Brain microvascular endothelial cell (primary cell): ENCODE measurements around the gene CA7.

Source experiments
- DNase-seq: peaks from one replicate; pipeline ENCODE4 v3.0.0-alpha.2; 2020
- H3K27ac ChIP-seq: fragments of 250-450 bp; sonication (Bioruptor Pico); 2 replicates; pipeline ENCODE4 v1.5.1; 2020; ENCODE audit warnings: mild to moderate bottlenecking, moderate library complexity
- H3K27me3 ChIP-seq: fragments of 250-450 bp; sonication (Bioruptor Pico); replicated peaks from 2 replicates; pipeline ENCODE4 v1.5.1; 2020; ENCODE audit warnings: mild to moderate bottlenecking
- H3K36me3 ChIP-seq: fragments of 250-450 bp; sonication (Bioruptor Pico); replicated peaks from 2 replicates; pipeline ENCODE4 v1.5.1; 2020; ENCODE audit warnings: mild to moderate bottlenecking
- H3K4me3 ChIP-seq: 2 replicates; pipeline ENCODE4 v1.5.1; 2011; ENCODE audit warnings: low read depth, mild to moderate bottlenecking, control low read depth, low read length, moderate library complexity
- in situ Hi-C: cut with HindIII; loops from 2 replicates; pipeline ENCODE4 v1.10.0; 2017; ENCODE audit warnings: low sequenced_read_pairs, low pct_ligation_motif_present
- TF ChIP-seq, protein P1 (sequence below): IDR thresholded peaks from 2 replicates; pipeline ENCODE4 v1.5.1; 2011; ENCODE audit warnings: low read depth, mild to moderate bottlenecking, moderate library complexity, low read length, control low read depth, inconsistent platforms; ENCODE audit errors: missing control alignments

The CA7 gene

DNA sequence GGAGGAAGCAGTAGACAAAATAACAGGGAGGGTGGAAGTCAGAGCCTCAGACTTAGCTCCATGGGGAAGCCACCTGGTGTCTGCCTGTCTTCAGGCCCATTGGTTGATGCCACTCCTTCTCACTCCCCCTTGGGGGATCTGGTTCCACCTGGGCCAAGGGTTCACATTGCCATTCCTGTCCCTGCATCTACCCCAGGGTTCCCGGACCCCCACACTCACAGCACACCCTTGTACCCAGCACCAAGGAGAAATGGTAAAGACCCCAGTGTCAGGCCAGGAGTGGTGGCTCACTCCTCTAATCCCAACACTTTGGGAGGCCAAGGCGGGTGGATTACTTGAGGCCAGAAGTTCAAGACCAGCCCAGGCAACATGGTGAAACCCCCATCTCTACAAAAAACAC lies 1.0 kb upstream of the CA7 start:
- Histone ChIP-seq H3K27me3 (peaks cover 32% of the 10 kb centered on the region), H3K27ac (no peak overlapping the region), H3K4me3 (no peak overlapping the region), H3K36me3 (no peaks in the 10 kb centered on the region)
- DNase-seq: no peak
- TF ChIP-seq, protein P1, sequence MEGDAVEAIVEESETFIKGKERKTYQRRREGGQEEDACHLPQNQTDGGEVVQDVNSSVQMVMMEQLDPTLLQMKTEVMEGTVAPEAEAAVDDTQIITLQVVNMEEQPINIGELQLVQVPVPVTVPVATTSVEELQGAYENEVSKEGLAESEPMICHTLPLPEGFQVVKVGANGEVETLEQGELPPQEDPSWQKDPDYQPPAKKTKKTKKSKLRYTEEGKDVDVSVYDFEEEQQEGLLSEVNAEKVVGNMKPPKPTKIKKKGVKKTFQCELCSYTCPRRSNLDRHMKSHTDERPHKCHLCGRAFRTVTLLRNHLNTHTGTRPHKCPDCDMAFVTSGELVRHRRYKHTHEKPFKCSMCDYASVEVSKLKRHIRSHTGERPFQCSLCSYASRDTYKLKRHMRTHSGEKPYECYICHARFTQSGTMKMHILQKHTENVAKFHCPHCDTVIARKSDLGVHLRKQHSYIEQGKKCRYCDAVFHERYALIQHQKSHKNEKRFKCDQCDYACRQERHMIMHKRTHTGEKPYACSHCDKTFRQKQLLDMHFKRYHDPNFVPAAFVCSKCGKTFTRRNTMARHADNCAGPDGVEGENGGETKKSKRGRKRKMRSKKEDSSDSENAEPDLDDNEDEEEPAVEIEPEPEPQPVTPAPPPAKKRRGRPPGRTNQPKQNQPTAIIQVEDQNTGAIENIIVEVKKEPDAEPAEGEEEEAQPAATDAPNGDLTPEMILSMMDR: no peak
- in situ Hi-C loops: no loop called here

DNA sequence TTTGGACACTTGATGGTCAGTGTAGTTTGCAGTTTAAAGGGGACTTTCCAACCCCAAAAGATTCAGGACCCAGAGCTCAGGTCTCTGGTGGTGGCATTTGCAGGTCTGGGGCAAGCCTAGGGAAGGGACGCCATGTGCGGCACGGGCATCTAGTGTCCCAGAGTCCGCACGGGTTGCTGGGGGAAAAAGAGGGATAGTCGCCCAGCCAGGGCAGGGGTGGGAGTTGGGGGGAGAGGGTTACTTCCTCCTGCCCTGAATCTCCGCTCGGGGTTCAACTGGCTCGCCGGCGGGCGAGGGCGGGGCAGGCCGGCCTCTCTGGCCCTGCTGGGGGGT lies 239 bp upstream of the CA7 start:
- no peaks in the 10 kb centered on the region for H3K36me3 ChIP-seq
- H3K27me3 ChIP-seq: peaks cover 34% of the 10 kb centered on the region
- H3K4me3 ChIP-seq: no peak overlapping the region
- in situ Hi-C loops: no loop called here
- no peak overlapping the region for H3K27ac ChIP-seq
- no peak for DNase-seq
- TF ChIP-seq, protein P1: no peak

DNA sequence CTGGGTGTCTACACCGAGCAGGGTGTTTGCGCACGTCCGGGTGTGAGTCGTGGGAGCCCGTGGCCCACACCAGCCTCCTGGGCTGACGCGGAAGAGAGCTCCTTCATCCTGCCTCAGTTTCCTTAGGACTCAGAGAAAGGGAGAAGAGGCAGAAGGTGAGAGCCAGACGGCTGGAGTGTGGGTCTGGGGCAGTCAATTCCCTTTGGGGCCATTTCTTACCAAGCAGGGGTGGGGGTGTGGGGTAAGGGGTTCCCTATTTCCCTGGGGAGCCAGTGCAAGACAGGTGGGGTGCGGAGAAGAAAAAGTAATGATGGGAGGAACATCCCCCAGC lies 831 bp downstream of the CA7 start:
- H3K27me3 ChIP-seq: peaks cover 34% of the 10 kb centered on the region
- H3K36me3 ChIP-seq: no peaks in the 10 kb centered on the region
- H3K4me3 ChIP-seq: peak overlapping the region; percentile 9
- TF ChIP-seq, protein P1: no peak
- in situ Hi-C loops: no loop called here
- DNase-seq: no peak
- H3K27ac ChIP-seq: no peak overlapping the region

DNA sequence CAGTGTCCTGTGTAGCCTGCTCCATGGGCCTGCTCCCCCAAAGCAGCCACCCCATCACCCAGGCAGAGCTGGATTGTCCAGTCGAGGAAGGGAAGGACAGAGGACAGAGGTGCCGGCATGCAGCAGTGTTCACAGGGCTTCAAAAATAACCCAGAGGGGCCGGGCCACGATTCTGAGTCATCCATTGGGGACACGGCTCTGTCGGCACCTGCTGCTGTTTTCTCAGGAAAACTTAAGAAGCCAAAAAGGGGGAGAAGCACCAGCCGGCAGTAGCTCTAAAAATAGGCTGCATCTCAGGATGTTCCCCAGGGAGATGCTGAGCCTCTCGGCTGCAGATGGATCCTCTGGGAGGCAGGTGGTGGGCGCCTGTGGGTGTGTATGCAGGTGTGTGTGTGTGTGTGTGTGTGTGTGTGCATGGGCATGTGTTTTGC lies 1.6 kb downstream of the CA7 start:
- TF ChIP-seq, protein P1: no peak
- no peak overlapping the region for H3K4me3 ChIP-seq
- no peak overlapping the region for H3K27ac ChIP-seq
- peaks cover 34% of the 10 kb centered on the region for H3K27me3 ChIP-seq
- in situ Hi-C loops: no loop called here
- DNase-seq: no peak
- H3K36me3 ChIP-seq: no peaks in the 10 kb centered on the region

DNA sequence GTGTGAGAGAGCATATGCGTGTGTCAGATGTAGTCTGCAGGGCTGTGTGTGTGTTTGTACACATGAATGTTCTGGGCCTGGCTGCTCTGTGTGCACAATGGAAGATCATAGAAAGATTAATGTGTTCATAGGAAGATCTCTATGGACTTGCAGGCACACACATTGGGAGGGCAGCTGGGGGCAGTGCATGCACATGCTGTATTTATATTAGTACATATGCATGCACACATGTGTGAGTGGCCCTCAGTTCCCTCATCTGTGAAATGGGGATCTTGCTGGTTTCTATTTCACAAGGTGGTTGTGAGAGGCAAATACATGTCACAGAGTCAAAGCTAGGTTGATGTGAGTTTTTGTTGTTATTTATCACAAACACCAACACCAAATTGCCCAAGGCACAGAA lies 2.1 kb downstream of the CA7 start:
- no peak for DNase-seq
- Histone ChIP-seq H3K4me3 (no peak overlapping the region), H3K27ac (no peak overlapping the region), H3K27me3 (peaks cover 34% of the 10 kb centered on the region), H3K36me3 (no peaks in the 10 kb centered on the region)
- TF ChIP-seq, protein P1: no peak
- in situ Hi-C loops: no loop called here

DNA sequence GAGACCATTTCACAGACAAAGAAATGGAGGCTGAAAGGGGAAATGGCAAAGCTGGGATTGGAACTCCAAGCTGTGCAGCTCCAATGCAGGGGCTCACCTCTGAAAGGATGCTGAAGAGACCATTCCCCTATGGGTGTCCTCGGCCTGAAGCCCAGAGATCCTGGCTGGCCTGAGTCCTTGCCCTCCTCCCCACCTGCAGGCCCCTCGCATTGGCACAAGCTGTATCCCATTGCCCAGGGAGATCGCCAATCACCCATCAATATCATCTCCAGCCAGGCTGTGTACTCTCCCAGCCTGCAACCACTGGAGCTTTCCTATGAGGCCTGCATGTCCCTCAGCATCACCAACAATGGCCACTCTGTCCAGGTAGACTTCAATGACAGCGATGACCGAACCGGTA lies 2.6 kb downstream of the CA7 start:
- in situ Hi-C loops: no loop called here
- DNase-seq: no peak
- TF ChIP-seq, protein P1: no peak
- no peak overlapping the region for H3K27ac ChIP-seq
- H3K4me3 ChIP-seq: no peak overlapping the region
- H3K27me3 ChIP-seq: peaks cover 34% of the 10 kb centered on the region
- no peaks in the 10 kb centered on the region for H3K36me3 ChIP-seq
